ENCODE data around the gene HLA-DRB5. TPM values are rescaled to one million over a fixed set of nuclear protein-coding genes. Genes with fewer than 3 reads are reported as not detected.
A peak's percentile ranks its signal among the peaks of the same experiment; 100 is the strongest.
"Not testable (repeated sequence)": the region's sequence is repeated elsewhere in the genome, so short reads cannot be mapped to it uniquely, and the experiment has no call there.

Gene HLA-DRB5
- total RNA-seq, 1 donor from 2014 or later: 279 TPM

GRCh38 chr6:32554116-32554965, 24.3 kb upstream of the HLA-DRB5 start:
- H3K9me3 ChIP-seq: no peaks in the 10 kb centered on the region
- intact Hi-C loops (cut with DNase I): no loop called here
- no peak for DNase-seq
- H3K27ac ChIP-seq: no peak overlapping the region
- no peaks in the 10 kb centered on the region for H3K36me3 ChIP-seq
- H3K4me3 ChIP-seq: no peak overlapping the region
- TF ChIP-seq CTCF (IDR thresholded peaks at IDR 0.05): no peak
- no peaks in the 10 kb centered on the region for H3K27me3 ChIP-seq (ENCODE audit: low read depth)
- no peak for ATAC-seq
- H3K4me1 ChIP-seq: no peaks in the 10 kb centered on the region

GRCh38 chr6:32553037-32553742, 23.1 kb upstream of the HLA-DRB5 start:
- DNase-seq: no peak
- Histone ChIP-seq H3K4me3 (no peak overlapping the region), H3K4me1 (no peaks in the 10 kb centered on the region), H3K27ac (no peak overlapping the region), H3K36me3 (no peaks in the 10 kb centered on the region), H3K27me3 (ENCODE audit: low read depth) (no peaks in the 10 kb centered on the region), H3K9me3 (no peaks in the 10 kb centered on the region)
- intact Hi-C loops (cut with DNase I): no loop called here
- ATAC-seq: no peak
- no peak for TF ChIP-seq CTCF (IDR thresholded peaks at IDR 0.05)

- Histone ChIP-seq H3K4me1 (no peaks in the 10 kb centered on the region), H3K27ac (no peak overlapping the region), H3K4me3 (no peak overlapping the region), H3K27me3 (ENCODE audit: low read depth) (no peaks in the 10 kb centered on the region), H3K36me3 (no peaks in the 10 kb centered on the region), H3K9me3 (no peaks in the 10 kb centered on the region)
- intact Hi-C loops (cut with DNase I): no loop called here
- TF ChIP-seq CTCF (IDR thresholded peaks at IDR 0.05): no peak
- ATAC-seq (peak in 1 of 2 donors; percentile 57), DNase-seq (no peak)
Observed at GRCh38 chr6:32551410-32551809, 21.3 kb upstream of the HLA-DRB5 start.

- no peaks in the 10 kb centered on the region for H3K27me3 ChIP-seq (ENCODE audit: low read depth)
- ATAC-seq (no peak), DNase-seq (no peak)
- TF ChIP-seq CTCF (IDR thresholded peaks at IDR 0.05): no peak
- H3K9me3 ChIP-seq: no peaks in the 10 kb centered on the region
- H3K4me3 ChIP-seq: no peak overlapping the region
- no peak overlapping the region for H3K27ac ChIP-seq
- H3K4me1 ChIP-seq: no peaks in the 10 kb centered on the region
- H3K36me3 ChIP-seq: no peaks in the 10 kb centered on the region
- intact Hi-C loops (cut with DNase I): no loop called here
Observed at GRCh38 chr6:32539839-32540238, 9.8 kb upstream of the HLA-DRB5 start.

GRCh38 chr6:32530431-32530793, 325 bp upstream of the HLA-DRB5 start:
- not testable (repeated sequence) for H3K27ac ChIP-seq; H3K27me3 ChIP-seq (ENCODE audit: low read depth)
- ATAC-seq: peak; percentile 74 to 85

More at GRCh38 chr6:32530431-32530793, 325 bp upstream of the HLA-DRB5 start:
- H3K4me1 ChIP-seq; H3K9me3 ChIP-seq; H3K4me3 ChIP-seq; intact Hi-C loops (cut with DNase I); DNase-seq; H3K36me3 ChIP-seq: not testable (repeated sequence)

Data from lower lobe of right lung (tissue), 2 donors.